Measurements from ENCODE around the gene ZNF497. TPM values are rescaled to one million over a fixed set of nuclear protein-coding genes. Genes with fewer than 3 reads are reported as not detected.
"Not testable (repeated sequence)": the region's sequence is repeated elsewhere in the genome, so short reads cannot be mapped to it uniquely, and the experiment has no call there.

ZNF497 gene
- total and polyA plus RNA-seq, 10 of the 15 experiments (the other 5 are each of a cell fraction or from before 2014, with no cell fraction given), result 0.09 to 0.82 (median 0.28) TPM

- 91% methylated on average over 10 of the region's 10 CpGs for WGBS (ENCODE audit: insufficient coverage, insufficient replicate concordance, low lambda C conversion rate, missing lambda C conversion rate)
- Histone ChIP-seq H4K20me1 (ENCODE audit: control insufficient read depth, insufficient read depth) (no peaks in the 10 kb centered on the region), H2AFZ (ENCODE audit: control insufficient read depth, low read depth, low read length) (no peak overlapping the region), H3K79me2 (ENCODE audit: control insufficient read depth, insufficient read depth, low read length) (peaks cover 16% of the 10 kb centered on the region), H3K9ac (ENCODE audit: control insufficient read depth, insufficient read depth, low read length) (peak overlapping the region; percentile 90), H3K27ac (ENCODE audit: control insufficient read depth, insufficient read depth) (peak overlapping the region; percentile 80), H3K27me3 (replicated peaks in 1 of 2; ENCODE audit: control insufficient read depth in 2 of 2, insufficient read depth in 2 of 2, low read length in 1 of 2) (no peaks in the 10 kb centered on the region), H3K4me2 (ENCODE audit: control insufficient read depth, insufficient read depth) (peak overlapping the region; percentile 100), H3K4me1 (ENCODE audit: control insufficient read depth, insufficient read depth, low read length) (peaks cover 10% of the 10 kb centered on the region), H3K36me3 (ENCODE audit: control insufficient read depth in 2 of 2, insufficient read depth in 2 of 2, low read length in 1 of 2) (no peaks in the 10 kb centered on the region), H3K4me3 (peak overlapping the region; percentile 90), H3K9me3 (replicated peaks; ENCODE audit: control insufficient read depth, insufficient read depth, low read length) (no peaks in the 10 kb centered on the region)
- POLR2A ChIA-PET, result interaction anchor here (0.5 to 1.1 kb wide), 2 partner anchors 19 to 44 kb away, joined by 3 to 4 read pairs; partner anchors contain the start of gene ZNF497
- CTCF ChIA-PET, result no interaction called here
- TF ChIP-seq CTCF (IDR thresholded peaks at IDR 0.05 in 2 of 3, conservative IDR thresholded peaks at IDR 0.05 in 1 of 3; ENCODE audit: control insufficient read depth in 2 of 3, extremely low read depth in 1 of 3, insufficient read depth in 1 of 3, low read depth in 3 of 3, low read length in 3 of 3), result peak in 2 of 3 experiments; percentile 13 to 36; a peak in 2 of 6 replicates
- TF ChIP-seq POU2F2 (IDR thresholded peaks at IDR 0.05; ENCODE audit: borderline replicate concordance, low read depth, low read length), result no peak
- no peak for TF ChIP-seq MAX (IDR thresholded peaks at IDR 0.05; ENCODE audit: low read depth, low read length)
- TF ChIP-seq, protein P1, sequence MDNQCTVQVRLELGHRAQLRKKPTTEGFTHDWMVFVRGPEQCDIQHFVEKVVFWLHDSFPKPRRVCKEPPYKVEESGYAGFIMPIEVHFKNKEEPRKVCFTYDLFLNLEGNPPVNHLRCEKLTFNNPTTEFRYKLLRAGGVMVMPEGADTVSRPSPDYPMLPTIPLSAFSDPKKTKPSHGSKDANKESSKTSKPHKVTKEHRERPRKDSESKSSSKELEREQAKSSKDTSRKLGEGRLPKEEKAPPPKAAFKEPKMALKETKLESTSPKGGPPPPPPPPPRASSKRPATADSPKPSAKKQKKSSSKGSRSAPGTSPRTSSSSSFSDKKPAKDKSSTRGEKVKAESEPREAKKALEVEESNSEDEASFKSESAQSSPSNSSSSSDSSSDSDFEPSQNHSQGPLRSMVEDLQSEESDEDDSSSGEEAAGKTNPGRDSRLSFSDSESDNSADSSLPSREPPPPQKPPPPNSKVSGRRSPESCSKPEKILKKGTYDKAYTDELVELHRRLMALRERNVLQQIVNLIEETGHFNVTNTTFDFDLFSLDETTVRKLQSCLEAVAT (IDR thresholded peaks at IDR 0.05), result peak; percentile 77; the same call in 1 of the 2 replicates
- no TSS peak for BruUV-seq (replicated peaks)
- SMC1A ChIA-PET (ENCODE audit: uncharacterized antibody, unreplicated experiment), result no interaction called here
- intact Hi-C loops (cut with micrococcal nuclease; ENCODE audit: unreplicated experiment) (loop anchor here (5.0 kb wide), 1 partner anchor 60 kb away; the partner anchor contains the start of gene ZNF324), in situ Hi-C loops (cut with MboI) (no loop called here)
- DNase-seq (ENCODE audit: low read depth, low spot score) (no peak), FAIRE-seq (no peak), ATAC-seq (no peak)
- RAD21 ChIA-PET (ENCODE audit: unreplicated experiment), result interaction anchor here (0.9 kb wide), 1 partner anchor 26 kb away, joined by 3 read pairs; the partner anchor contains the start of gene ZNF837
Measured at GRCh38 chr19:58406818-58407657, 44.5 kb upstream of the ZNF497 start.

DNA sequence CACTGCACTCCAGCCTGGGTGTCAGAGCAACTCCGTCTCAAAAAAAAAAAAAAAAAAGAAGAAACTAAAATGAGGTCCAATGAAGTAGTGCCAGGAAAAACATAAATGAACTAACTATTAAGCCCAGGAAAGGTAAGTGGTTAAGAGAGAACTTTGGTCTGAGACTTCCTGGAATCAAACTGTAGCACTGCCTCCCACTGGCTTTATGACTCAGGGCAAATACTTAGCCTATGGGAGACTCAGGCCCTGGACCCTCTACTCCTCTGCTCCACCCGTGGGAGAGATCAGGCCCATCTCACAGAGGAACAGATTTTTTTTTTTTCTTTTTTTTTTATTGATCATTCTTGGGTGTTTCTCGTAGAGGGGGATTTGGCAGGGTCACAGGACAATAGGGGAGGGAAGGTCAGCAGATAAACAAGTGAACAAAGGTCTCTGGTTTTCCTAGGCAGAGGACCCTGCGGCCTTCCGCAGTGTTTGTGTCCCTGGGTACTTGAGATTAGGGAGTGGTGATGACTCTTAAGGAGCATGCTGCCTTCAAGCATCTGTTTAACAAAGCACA lies 41.4 kb upstream of the ZNF497 start:
- peaks cover 18% of the 10 kb centered on the region for H3K4me1 ChIP-seq (ENCODE audit: control insufficient read depth, insufficient read depth, low read length)
- intact Hi-C loops (cut with micrococcal nuclease; ENCODE audit: unreplicated experiment); H3K27me3 ChIP-seq (replicated peaks in 1 of 2; ENCODE audit: control insufficient read depth in 2 of 2, insufficient read depth in 2 of 2, low read length in 1 of 2); H3K4me3 ChIP-seq; in situ Hi-C loops (cut with MboI); H4K20me1 ChIP-seq (ENCODE audit: control insufficient read depth, insufficient read depth); ATAC-seq; BruUV-seq (replicated peaks); H3K36me3 ChIP-seq (ENCODE audit: control insufficient read depth in 2 of 2, insufficient read depth in 2 of 2, low read length in 1 of 2); H3K9me3 ChIP-seq (replicated peaks; ENCODE audit: control insufficient read depth, insufficient read depth, low read length); RAD21 ChIA-PET (ENCODE audit: unreplicated experiment); H3K4me2 ChIP-seq (ENCODE audit: control insufficient read depth, insufficient read depth); H3K27ac ChIP-seq (ENCODE audit: control insufficient read depth, insufficient read depth); CTCF ChIA-PET; FAIRE-seq; DNase-seq (ENCODE audit: low read depth, low spot score); H2AFZ ChIP-seq (ENCODE audit: control insufficient read depth, low read depth, low read length); H3K9ac ChIP-seq (ENCODE audit: control insufficient read depth, insufficient read depth, low read length): not testable (repeated sequence)
- WGBS (ENCODE audit: insufficient coverage, insufficient replicate concordance, low lambda C conversion rate, missing lambda C conversion rate), result 69% methylated on average over 4 of the region's 5 CpGs
- POLR2A ChIA-PET, result interaction anchor here (0.7 to 1.5 kb wide), 3 partner anchors 47 to 94 kb away, joined by 3 to 9 read pairs (median 5); partner anchors contain the start of gene ZNF324B
- peaks cover 12% of the 10 kb centered on the region for H3K79me2 ChIP-seq (ENCODE audit: control insufficient read depth, insufficient read depth, low read length)
- SMC1A ChIA-PET (ENCODE audit: uncharacterized antibody, unreplicated experiment), result interaction anchor here (1.2 to 1.4 kb wide), 2 partner anchors 40 to 42 kb away, joined by 3 to 4 read pairs; partner anchors contain the start of gene ZNF497

Measured in GM12878 (cell line).